H1 (cell line): ENCODE results near the gene E2F3. TPM values are rescaled to one million over a fixed set of nuclear protein-coding genes. Genes with fewer than 3 reads are reported as not detected.

Source experiments
- CTCF ChIA-PET: fragments of 300-600 bp; sonication (Branson Sonifier 250); formaldehyde crosslinking; loops from one replicate; lab custom pipeline; 2021; ENCODE audit not compliant: partially characterized antibody; lab: Charles Lee
- POLR2A ChIA-PET: fragments of 300-600 bp; sonication (Branson Sonifier 250); formaldehyde crosslinking; loops from one replicate; lab custom pipeline; 2021; ENCODE audit warnings: inconsistent platforms; ENCODE audit not compliant: partially characterized antibody; lab: Charles Lee
- DNase-seq, 2 experiments: peaks; one replicate each; pipeline versions ENCODE4 v3.0.0 to v3.0.0-alpha.2; 2010 to 2022; ENCODE audit warnings: low spot score in 2 of 2, low read depth in 1 of 2, mixed read lengths in 1 of 2
- FAIRE-seq: peaks from 2 replicates; lab custom pipeline; 2011; peaks lifted over from hg19 to GRCh38; lab: Jason Lieb, UNC
- H2AFZ ChIP-seq: 2 replicates; pipeline ENCODE4 v1.8.1; 2012; ENCODE audit warnings: low read length, inconsistent platforms
- H2AK5ac ChIP-seq: 2 replicates; pipeline ENCODE4 v1.6.1; 2013; ENCODE audit warnings: low read depth, low read length
- H2BK120ac ChIP-seq: replicated peaks from 2 replicates; pipeline ENCODE3; 2013; ENCODE audit warnings: low read depth, low read length, inconsistent platforms
- H2BK12ac ChIP-seq: 2 replicates; pipeline ENCODE4 v1.6.1; 2013; ENCODE audit warnings: low read depth, low read length
- H2BK15ac ChIP-seq: 2 replicates; pipeline ENCODE4 v1.6.1; 2013; ENCODE audit warnings: low read length
- H2BK20ac ChIP-seq: 2 replicates; pipeline ENCODE4 v1.6.1; 2013; ENCODE audit warnings: low read length
- H2BK5ac ChIP-seq: 2 replicates; pipeline ENCODE4 v1.6.1; 2013; ENCODE audit warnings: low read depth, low read length
- H3K14ac ChIP-seq: 2 replicates; pipeline ENCODE4 v1.6.1; 2013; ENCODE audit warnings: inconsistent platforms; ENCODE audit not compliant: insufficient read length
- H3K18ac ChIP-seq: 2 replicates; pipeline ENCODE4 v1.6.1; 2013; ENCODE audit warnings: low read length; ENCODE audit errors: extremely low read depth
- H3K23ac ChIP-seq: 2 replicates; pipeline ENCODE4 v1.6.1; 2013; ENCODE audit warnings: inconsistent platforms; ENCODE audit not compliant: insufficient read length
- H3K23me2 ChIP-seq: 2 replicates; pipeline ENCODE4 v1.6.1; 2013; ENCODE audit warnings: low read depth, low read length
- H3K27ac ChIP-seq: 2 replicates; pipeline ENCODE4 v1.6.1; 2011; ENCODE audit warnings: low read depth, low read length, inconsistent platforms
- H3K27me3 ChIP-seq, 4 experiments: replicated peaks in 1 of 4; 1 replicate in 1 of 4; 2 replicates in 3 of 4; pipeline versions ENCODE4 v1.6.1 to v1.8.1; 2011 to 2013; ENCODE audit warnings: low read length in 3 of 4, mild to moderate bottlenecking in 3 of 4, inconsistent platforms in 2 of 4, mixed read lengths in 2 of 4, moderate library complexity in 1 of 4; ENCODE audit not compliant: control insufficient read depth in 3 of 4, insufficient read depth in 3 of 4; ENCODE audit errors: extremely low read depth in 1 of 4
- H3K36me3 ChIP-seq, 4 experiments: 2 replicates each; pipeline versions ENCODE4 v1.6.1 to v1.8.1; 2011 to 2013; ENCODE audit warnings: mild to moderate bottlenecking in 4 of 4, low read length in 3 of 4, moderate library complexity in 2 of 4, control low read depth in 1 of 4, inconsistent platforms in 1 of 4; ENCODE audit not compliant: insufficient read depth in 4 of 4, control insufficient read depth in 2 of 4
- H3K4ac ChIP-seq: replicated peaks from 2 replicates; pipeline ENCODE3; 2013; ENCODE audit warnings: low read length, low read depth, mixed read lengths, inconsistent platforms; ENCODE audit not compliant: insufficient read length
- H3K4me1 ChIP-seq, 4 experiments: replicated peaks in 1 of 4; 1 replicate in 1 of 4; 2 replicates in 3 of 4; pipeline versions ENCODE4 v1.6.1 to v1.8.1; 2011 to 2013; ENCODE audit warnings: low read length in 3 of 4, inconsistent platforms in 2 of 4, mixed read lengths in 1 of 4; ENCODE audit not compliant: insufficient read depth in 4 of 4, control insufficient read depth in 3 of 4
- H3K4me2 ChIP-seq, 2 experiments: 2 replicates each; pipeline versions ENCODE4 v1.6.1 to v1.8.1; 2011 to 2013; ENCODE audit warnings: low read depth in 2 of 2, low read length in 2 of 2, control low read depth in 1 of 2, inconsistent platforms in 1 of 2, mild to moderate bottlenecking in 1 of 2; ENCODE audit not compliant: insufficient read depth in 1 of 2
- H3K4me3 ChIP-seq, 4 experiments: fragments of 200-600, 300-600 bp in 1 of 4; sonication (generic), shearing (Covaris generic), sonication (Bioruptor Twin) in 1 of 4; 2 replicates each; pipeline versions ENCODE4 v1.5.1 to v1.8.1; 2011 to 2016; ENCODE audit warnings: low read length in 4 of 4, low read depth in 3 of 4, control low read depth in 2 of 4, inconsistent platforms in 2 of 4, mild to moderate bottlenecking in 2 of 4, mixed read lengths in 1 of 4, moderate library complexity in 1 of 4; ENCODE audit not compliant: insufficient read depth in 2 of 4; ENCODE audit errors: extremely low read depth in 1 of 4
- H3K56ac ChIP-seq: replicated peaks from 2 replicates; pipeline ENCODE3; 2013; ENCODE audit warnings: low read depth, mild to moderate bottlenecking, mixed read lengths, low read length, inconsistent platforms; ENCODE audit not compliant: insufficient read length
- H3K79me1 ChIP-seq: 2 replicates; pipeline ENCODE4 v1.6.1; 2013; ENCODE audit warnings: low read depth, low read length, control low read depth
- H3K79me2 ChIP-seq, 2 experiments: 2 replicates each; pipeline versions ENCODE4 v1.6.1 to v1.8.1; 2012 to 2013; ENCODE audit warnings: low read length in 2 of 2, mild to moderate bottlenecking in 2 of 2, inconsistent platforms in 1 of 2; ENCODE audit not compliant: insufficient read depth in 2 of 2, control insufficient read depth in 1 of 2
- H3K9ac ChIP-seq, 4 experiments: replicated peaks in 1 of 4; 1 replicate in 1 of 4; 2 replicates in 3 of 4; pipeline versions ENCODE4 v1.6.1 to v1.8.1; 2011 to 2013; ENCODE audit warnings: low read depth in 3 of 4, low read length in 3 of 4, control low read depth in 2 of 4, mild to moderate bottlenecking in 2 of 4, moderate library complexity in 2 of 4, inconsistent platforms in 1 of 4; ENCODE audit errors: extremely low read depth in 1 of 4
- H3K9me3 ChIP-seq, 2 experiments: 2 replicates each; pipeline versions ENCODE4 v1.6.1 to v1.8.1; 2012 to 2013; ENCODE audit warnings: mild to moderate bottlenecking in 2 of 2, moderate library complexity in 2 of 2, control low read depth in 1 of 2, inconsistent platforms in 1 of 2, low read depth in 1 of 2, low read length in 1 of 2, mixed read lengths in 1 of 2; ENCODE audit not compliant: insufficient read depth in 2 of 2
- H4K20me1 ChIP-seq, 2 experiments: replicated peaks in 1 of 2; 2 replicates each; pipeline versions ENCODE3 to v1.8.1; 2011 to 2013; ENCODE audit warnings: inconsistent platforms in 2 of 2, low read length in 2 of 2, mild to moderate bottlenecking in 1 of 2; ENCODE audit not compliant: insufficient read depth in 2 of 2, control insufficient read depth in 1 of 2
- H4K5ac ChIP-seq: 2 replicates; pipeline ENCODE4 v1.6.1; 2013; ENCODE audit warnings: low read length, low read depth, mixed read lengths, inconsistent platforms; ENCODE audit not compliant: insufficient read length
- H4K8ac ChIP-seq: 2 replicates; pipeline ENCODE4 v1.8.0; 2013; ENCODE audit warnings: mild to moderate bottlenecking, moderate library complexity, low read length, inconsistent platforms; ENCODE audit not compliant: insufficient read depth; ENCODE audit errors: extremely low read depth
- H4K91ac ChIP-seq: replicated peaks from 2 replicates; pipeline ENCODE3; 2013; ENCODE audit warnings: low read length, mixed read lengths, inconsistent platforms; ENCODE audit not compliant: insufficient read length
- WGBS, 2 experiments: shearing (Covaris generic) in 1 of 2; methylation state at CpG; one replicate each; pipeline versions ENCODE4 v1.1.6 to v1.1.7; 2013 to 2015; ENCODE audit warnings: low lambda C conversion rate in 2 of 2, mixed read lengths in 2 of 2, inconsistent platforms in 1 of 2, low coverage in 1 of 2, missing lambda C conversion rate in 1 of 2; ENCODE audit not compliant: insufficient replicate concordance in 2 of 2, insufficient coverage in 1 of 2, insufficient read length in 1 of 2; ENCODE audit errors: extremely low coverage in 1 of 2, missing lambda C conversion rate in 1 of 2; 5-methylcytosine and 5-hydroxymethylcytosine counted together
- polyA plus RNA-seq, 7 experiments: library from polyadenylated mRNA; depleted of rRNA in 3 of 7; stranded (reverse) in 5 of 7; unstranded in 2 of 7; fragments of >200 nt in 5 of 7; fragments of 200-250 nt in 2 of 7; gene quantifications; 1 replicate in 5 of 7; 2 replicates in 1 of 7; 4 replicates in 1 of 7; pipeline versions ENCODE4 v1.2.1 to v1.2.3, GENCODE V29; 2011 to 2013; ENCODE audit warnings: missing spikeins in 2 of 7, mixed read lengths in 2 of 7
- total RNA-seq: library from RNA; stranded (reverse); fragmentation: NEBNext Ultra II Directional; extraction: Animal tissue kit (Norgen Biotek cat#: 25700); gene quantifications from 2 replicates; pipeline ENCODE4 v1.2.1, GENCODE V29; 2021
- TF ChIP-seq, protein P1 (sequence below): IDR thresholded peaks from 2 replicates; pipeline ENCODE4 v1.6.1; 2011; ENCODE audit warnings: low read depth, mild to moderate bottlenecking, low read length; ENCODE audit not compliant: insufficient read depth

E2F3 gene
- total and polyA plus RNA-seq, 2 of the 8 experiments (the other 6 are each of a cell fraction or from before 2014, with no cell fraction given), result 14.9 to 42.2 TPM

DNA sequence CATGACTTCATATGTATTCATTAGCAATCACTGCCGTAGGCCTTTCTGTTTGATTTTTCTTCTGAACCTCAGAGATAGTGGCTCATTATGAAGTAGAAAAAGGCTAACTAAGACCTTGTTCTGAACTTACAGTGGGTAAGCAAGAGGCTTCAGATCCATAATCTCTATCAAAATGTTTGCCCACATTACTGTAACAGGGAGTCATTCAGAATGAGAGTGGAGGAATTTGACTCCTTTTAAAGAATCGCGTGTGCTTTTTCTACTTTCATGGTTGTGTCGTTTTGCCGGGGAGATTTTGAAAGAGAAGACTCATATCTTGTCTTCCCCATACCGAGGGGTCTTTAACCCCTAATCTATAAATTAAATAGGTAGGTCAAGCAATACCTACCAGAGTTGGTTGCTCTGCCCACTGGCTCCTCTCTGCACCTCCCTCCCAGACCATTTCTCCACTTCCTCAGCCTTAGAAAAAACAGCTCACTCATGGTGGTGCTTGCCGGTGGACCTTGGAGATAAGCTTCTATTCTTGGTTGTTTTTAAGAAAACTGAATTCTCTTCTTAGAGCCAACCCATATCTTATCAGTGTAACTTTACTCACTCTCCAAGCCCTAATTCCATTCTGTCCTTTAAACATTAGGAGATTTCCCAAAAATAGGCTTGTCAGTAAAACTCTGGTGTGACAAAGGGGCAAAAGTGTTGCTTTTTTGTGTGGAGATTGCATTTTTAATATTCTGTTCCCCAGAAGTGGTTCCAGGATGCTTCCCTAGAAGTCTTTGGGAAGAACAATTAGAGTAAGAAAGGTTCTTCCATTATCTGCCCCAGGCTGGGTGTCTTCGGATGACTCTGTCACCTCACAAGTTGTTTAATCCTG is 56.6 kb downstream of the E2F3 start:
- H3K27ac ChIP-seq, result no peak overlapping the region
- no peak overlapping the region for H3K4me2 ChIP-seq
- H3K4ac ChIP-seq, result no peak overlapping the region
- H3K4me3 ChIP-seq, result no peak overlapping the region
- H3K79me1 ChIP-seq, result peaks cover 9% of the 10 kb centered on the region; the same call in 1 of the 2 replicates
- no peak overlapping the region for H2AFZ ChIP-seq
- H4K91ac ChIP-seq, result no peak overlapping the region
- H3K79me2 ChIP-seq, result peaks cover 4 to 91% of the 10 kb centered on the region in 2 experiments; a peak in 3 of 4 replicates
- no peak overlapping the region for H3K14ac ChIP-seq
- no peak overlapping the region for H4K8ac ChIP-seq
- H2BK12ac ChIP-seq, result no peak overlapping the region
- H4K20me1 ChIP-seq, result peaks cover 9 to 11% of the 10 kb centered on the region in 2 experiments
- H2BK20ac ChIP-seq, result no peak overlapping the region
- no peak overlapping the region for H3K18ac ChIP-seq
- no peak overlapping the region; a peak in 1 of 7 replicates for H3K9ac ChIP-seq
- H2BK5ac ChIP-seq, result no peak overlapping the region
- FAIRE-seq (no peak), DNase-seq (no peak)
- ChIA-PET POLR2A (interaction anchor here (1.8 kb wide), 1 partner anchor 12 kb away, joined by 4 read pairs; no protein-coding TSS in a partner anchor), CTCF (interaction anchor here (1.0 kb wide), 1 partner anchor 332 kb away, joined by 3 read pairs; no protein-coding TSS in a partner anchor)
- no peaks in the 10 kb centered on the region for H3K23me2 ChIP-seq
- H3K4me1 ChIP-seq, result peaks cover 0 to 3% (median 1%) of the 10 kb centered on the region in 4 experiments; a peak in 1 of 7 replicates
- H2AK5ac ChIP-seq, result no peak overlapping the region
- H3K23ac ChIP-seq, result no peak overlapping the region
- no peak overlapping the region for H3K56ac ChIP-seq
- no peaks in the 10 kb centered on the region for H3K9me3 ChIP-seq
- TF ChIP-seq, protein P1, sequence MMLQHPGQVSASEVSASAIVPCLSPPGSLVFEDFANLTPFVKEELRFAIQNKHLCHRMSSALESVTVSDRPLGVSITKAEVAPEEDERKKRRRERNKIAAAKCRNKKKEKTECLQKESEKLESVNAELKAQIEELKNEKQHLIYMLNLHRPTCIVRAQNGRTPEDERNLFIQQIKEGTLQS, result no peak
- H2BK120ac ChIP-seq, result no peak overlapping the region
- peaks cover 0 to 5% (median 0%) of the 10 kb centered on the region in 4 experiments; a peak in 1 of 8 replicates for H3K36me3 ChIP-seq
- WGBS, 2 experiments, result 94% methylated on average over 8 of the region's 8 CpGs; no CpG with 5 or more reads in 1 of the 2 experiments
- no peaks in the 10 kb centered on the region for H3K27me3 ChIP-seq
- no peak overlapping the region for H2BK15ac ChIP-seq
- H4K5ac ChIP-seq, result no peak overlapping the region
